ENCODE data around the gene PAK4.

DNA sequence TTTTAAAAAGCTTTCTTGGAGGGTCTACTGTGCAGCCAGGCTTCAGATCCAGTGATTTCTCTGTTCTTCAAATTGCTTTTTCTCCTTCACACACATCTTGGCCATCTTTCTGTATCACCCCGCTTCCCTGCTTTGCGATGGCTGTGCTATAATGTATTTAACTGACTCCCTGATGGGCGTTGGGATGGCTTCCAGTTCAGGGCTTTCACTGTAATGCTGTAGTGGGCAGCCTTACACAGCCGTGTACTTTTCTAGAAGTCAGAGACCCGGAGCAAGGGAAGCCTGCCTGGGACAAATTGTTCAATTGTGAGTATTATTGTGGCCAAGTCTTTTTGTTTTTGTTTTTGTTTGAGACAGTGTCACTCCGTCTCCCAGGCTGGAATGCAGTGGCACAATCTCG, 19.4 kb upstream of the PAK4 start:
- TF ChIP-seq ZNF274 (IDR thresholded peaks at IDR 0.05; ENCODE audit: low read depth, low read length), result no peak
- no peak for TF ChIP-seq YY1 (IDR thresholded peaks at IDR 0.05; ENCODE audit: insufficient read depth, insufficient read length)
